Astrocyte (in vitro differentiated cells and primary cell): ENCODE measurements around the gene CTXND1. TPM values are rescaled to one million over a fixed set of nuclear protein-coding genes. Genes with fewer than 3 reads are reported as not detected.

Source experiments
- DNase-seq: peaks from one replicate; pipeline ENCODE4 v3.0.0-alpha.2; 2010; ENCODE audit warnings: low read depth
- FAIRE-seq: peaks from 2 replicates; lab custom pipeline; 2011; peaks lifted over from hg19 to GRCh38; lab: Jason Lieb, UNC
- H2AFZ ChIP-seq: 2 replicates; pipeline ENCODE4 v1.6.0; 2012; ENCODE audit warnings: low read depth, low read length, inconsistent platforms
- H3K27ac ChIP-seq: 2 replicates; pipeline ENCODE4 v1.5.1; 2011; ENCODE audit warnings: low read depth, low read length, inconsistent platforms
- H3K27me3 ChIP-seq: 2 replicates; pipeline ENCODE4 v1.6.0; 2011; ENCODE audit warnings: low read length, inconsistent platforms; ENCODE audit not compliant: insufficient read depth
- H3K36me3 ChIP-seq: 2 replicates; pipeline ENCODE4 v1.5.1; 2011; ENCODE audit warnings: low read length, inconsistent platforms; ENCODE audit not compliant: insufficient read depth
- H3K4me1 ChIP-seq: 2 replicates; pipeline ENCODE4 v1.5.1; 2011; ENCODE audit warnings: low read length, inconsistent platforms; ENCODE audit not compliant: insufficient read depth
- H3K4me2 ChIP-seq: 2 replicates; pipeline ENCODE4 v1.6.0; 2012; ENCODE audit warnings: low read length, inconsistent platforms
- H3K4me3 ChIP-seq: 2 replicates; pipeline ENCODE4 v1.5.1; 2011; ENCODE audit warnings: low read depth, mild to moderate bottlenecking, low read length, inconsistent platforms; ENCODE audit not compliant: insufficient read depth
- H3K79me2 ChIP-seq: 2 replicates; pipeline ENCODE4 v1.6.0; 2012; ENCODE audit warnings: mild to moderate bottlenecking, low read length, inconsistent platforms; ENCODE audit not compliant: insufficient read depth
- H3K9ac ChIP-seq: 2 replicates; pipeline ENCODE4 v1.6.0; 2012; ENCODE audit warnings: mild to moderate bottlenecking, low read length, inconsistent platforms
- H3K9me3 ChIP-seq: 2 replicates; pipeline ENCODE4 v1.5.1; 2012; ENCODE audit warnings: low read depth, mild to moderate bottlenecking, low read length, inconsistent platforms; ENCODE audit not compliant: insufficient read depth
- H4K20me1 ChIP-seq: 2 replicates; pipeline ENCODE4 v1.6.0; 2012; ENCODE audit warnings: low read length, inconsistent platforms; ENCODE audit not compliant: insufficient read depth
- H3K27ac Mint-ChIP-seq: one replicate; pipeline ENCODE4 v1.8.0; 2021; ENCODE audit warnings: mild to moderate bottlenecking, mixed read lengths; ENCODE audit not compliant: unreplicated experiment
- H3K27me3 Mint-ChIP-seq: one replicate; pipeline ENCODE4 v1.8.0; 2021; ENCODE audit warnings: low read depth, mixed read lengths; ENCODE audit not compliant: unreplicated experiment
- H3K36me3 Mint-ChIP-seq: one replicate; pipeline ENCODE4 v1.8.0; 2021; ENCODE audit warnings: low read depth, mixed read lengths; ENCODE audit not compliant: unreplicated experiment
- H3K4me1 Mint-ChIP-seq: one replicate; pipeline ENCODE4 v1.8.0; 2021; ENCODE audit warnings: low read depth, mixed read lengths; ENCODE audit not compliant: unreplicated experiment
- H3K4me3 Mint-ChIP-seq: one replicate; pipeline ENCODE4 v1.8.0; 2021; ENCODE audit warnings: mild to moderate bottlenecking, moderate library complexity, mixed read lengths; ENCODE audit not compliant: unreplicated experiment
- H3K9me3 Mint-ChIP-seq: one replicate; pipeline ENCODE4 v1.8.0; 2021; ENCODE audit warnings: mild to moderate bottlenecking, mixed read lengths; ENCODE audit not compliant: unreplicated experiment
- EZH2 ChIP-seq: IDR thresholded peaks from 2 replicates; pipeline ENCODE4 v1.6.1; 2012; ENCODE audit warnings: mild to moderate bottlenecking, low read length, inconsistent platforms; ENCODE audit not compliant: insufficient read depth
- total RNA-seq: library from RNA; stranded (reverse); gene quantifications from 2 replicates; pipeline ENCODE4 v1.2.1, GENCODE V29; 2021
- TF ChIP-seq, protein P1 (sequence below): IDR thresholded peaks from 2 replicates; pipeline ENCODE4 v1.5.1; 2011; ENCODE audit warnings: low read depth, mild to moderate bottlenecking, inconsistent platforms, low read length, moderate library complexity; ENCODE audit not compliant: insufficient read depth

CTXND1 gene
- total RNA-seq, 1 donor from 2014 or later: not detected

GRCh38 chr15:80270472-80270871 is 18.5 kb upstream of the CTXND1 start:
- H3K4me1 Mint-ChIP-seq: no peaks in the 10 kb centered on the region
- no peaks in the 10 kb centered on the region for H3K79me2 ChIP-seq
- DNase-seq (no peak), FAIRE-seq (no peak)
- H3K4me2 ChIP-seq: no peak overlapping the region
- no peak overlapping the region for H2AFZ ChIP-seq
- no peaks in the 10 kb centered on the region for H3K9me3 ChIP-seq
- TF ChIP-seq, protein P1, sequence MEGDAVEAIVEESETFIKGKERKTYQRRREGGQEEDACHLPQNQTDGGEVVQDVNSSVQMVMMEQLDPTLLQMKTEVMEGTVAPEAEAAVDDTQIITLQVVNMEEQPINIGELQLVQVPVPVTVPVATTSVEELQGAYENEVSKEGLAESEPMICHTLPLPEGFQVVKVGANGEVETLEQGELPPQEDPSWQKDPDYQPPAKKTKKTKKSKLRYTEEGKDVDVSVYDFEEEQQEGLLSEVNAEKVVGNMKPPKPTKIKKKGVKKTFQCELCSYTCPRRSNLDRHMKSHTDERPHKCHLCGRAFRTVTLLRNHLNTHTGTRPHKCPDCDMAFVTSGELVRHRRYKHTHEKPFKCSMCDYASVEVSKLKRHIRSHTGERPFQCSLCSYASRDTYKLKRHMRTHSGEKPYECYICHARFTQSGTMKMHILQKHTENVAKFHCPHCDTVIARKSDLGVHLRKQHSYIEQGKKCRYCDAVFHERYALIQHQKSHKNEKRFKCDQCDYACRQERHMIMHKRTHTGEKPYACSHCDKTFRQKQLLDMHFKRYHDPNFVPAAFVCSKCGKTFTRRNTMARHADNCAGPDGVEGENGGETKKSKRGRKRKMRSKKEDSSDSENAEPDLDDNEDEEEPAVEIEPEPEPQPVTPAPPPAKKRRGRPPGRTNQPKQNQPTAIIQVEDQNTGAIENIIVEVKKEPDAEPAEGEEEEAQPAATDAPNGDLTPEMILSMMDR: no peak
- TF ChIP-seq EZH2: no peak
- H3K27ac ChIP-seq: no peak overlapping the region
- H3K27me3 ChIP-seq: no peaks in the 10 kb centered on the region
- H3K36me3 Mint-ChIP-seq: peaks cover 1% of the 10 kb centered on the region
- H3K36me3 ChIP-seq: no peaks in the 10 kb centered on the region
- H3K9me3 Mint-ChIP-seq: peaks cover 6% of the 10 kb centered on the region
- H3K4me3 Mint-ChIP-seq: no peak overlapping the region
- H3K4me1 ChIP-seq: no peaks in the 10 kb centered on the region
- H3K9ac ChIP-seq: no peak overlapping the region
- peaks cover 57% of the 10 kb centered on the region for H3K27me3 Mint-ChIP-seq
- no peaks in the 10 kb centered on the region for H4K20me1 ChIP-seq
- H3K4me3 ChIP-seq: no peak overlapping the region
- no peak overlapping the region for H3K27ac Mint-ChIP-seq

- no peak overlapping the region for H3K27ac Mint-ChIP-seq
These were observed 16.1 kb upstream of the CTXND1 start for GRCh38 chr15:80268101-80268500.

DNA sequence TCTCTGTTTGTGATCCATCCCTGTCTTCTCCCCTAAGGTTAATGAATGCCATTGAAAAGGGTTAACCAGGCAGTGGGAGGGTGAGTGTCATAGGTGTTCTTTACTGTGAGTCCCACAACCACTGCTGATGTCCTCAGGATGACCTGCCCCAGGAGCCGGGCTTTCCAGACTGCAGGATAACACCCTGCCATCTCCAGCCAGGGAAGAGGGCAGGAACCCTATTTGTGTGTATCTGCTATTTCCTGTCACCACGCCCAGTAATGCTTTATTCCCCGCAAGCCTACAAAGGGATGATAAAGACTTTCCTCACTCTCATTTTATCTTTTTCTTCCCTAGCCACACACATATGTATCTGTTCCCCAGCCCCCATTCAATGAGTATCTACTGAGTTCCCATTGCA is 15.6 kb upstream of the CTXND1 start:
- no peak for DNase-seq
- Histone ChIP-seq H4K20me1 (no peaks in the 10 kb centered on the region), H3K9me3 (no peaks in the 10 kb centered on the region), H3K4me2 (no peak overlapping the region), H2AFZ (no peak overlapping the region), H3K4me1 (no peaks in the 10 kb centered on the region), H3K36me3 (no peaks in the 10 kb centered on the region), H3K27ac (no peak overlapping the region), H3K27me3 (no peaks in the 10 kb centered on the region), H3K9ac (no peak overlapping the region), H3K4me3 (no peak overlapping the region), H3K79me2 (no peaks in the 10 kb centered on the region)
- no peak for TF ChIP-seq EZH2
- TF ChIP-seq, protein P1: no peak
- H3K4me1 Mint-ChIP-seq: no peaks in the 10 kb centered on the region
- peaks cover 71% of the 10 kb centered on the region for H3K27me3 Mint-ChIP-seq
- H3K9me3 Mint-ChIP-seq: peaks cover 6% of the 10 kb centered on the region
- H3K4me3 Mint-ChIP-seq: no peak overlapping the region
- H3K36me3 Mint-ChIP-seq: no peaks in the 10 kb centered on the region
- FAIRE-seq: no peak
- no peak overlapping the region for H3K27ac Mint-ChIP-seq

More at GRCh38 chr15:80268101-80268500, 16.1 kb upstream of the CTXND1 start:
- Mint-ChIP-seq H3K4me1 (no peaks in the 10 kb centered on the region), H3K36me3 (no peaks in the 10 kb centered on the region), H3K4me3 (no peak overlapping the region), H3K9me3 (peaks cover 6% of the 10 kb centered on the region), H3K27me3 (peaks cover 70% of the 10 kb centered on the region)
- Histone ChIP-seq H2AFZ (no peak overlapping the region), H3K79me2 (no peaks in the 10 kb centered on the region), H3K27me3 (no peaks in the 10 kb centered on the region), H3K4me2 (no peak overlapping the region), H3K4me3 (no peak overlapping the region), H4K20me1 (no peaks in the 10 kb centered on the region), H3K36me3 (no peaks in the 10 kb centered on the region), H3K27ac (no peak overlapping the region), H3K9ac (no peak overlapping the region), H3K9me3 (no peaks in the 10 kb centered on the region), H3K4me1 (no peaks in the 10 kb centered on the region)
- TF ChIP-seq EZH2: no peak
- TF ChIP-seq, protein P1: no peak
- no peak for FAIRE-seq
- DNase-seq: no peak
